ENCODE results near the gene FAM170B.

FAM170B gene

GRCh38 chr10:49096890-49097445 lies 36.9 kb downstream of the FAM170B start:
- no peak for DNase-seq

- no peak for DNase-seq
Measured at GRCh38 chr10:49094646-49095045, 39.2 kb downstream of the FAM170B start.

GRCh38 chr10:49093922-49094321 lies 39.9 kb downstream of the FAM170B start:
- DNase-seq: no peak

DNA sequence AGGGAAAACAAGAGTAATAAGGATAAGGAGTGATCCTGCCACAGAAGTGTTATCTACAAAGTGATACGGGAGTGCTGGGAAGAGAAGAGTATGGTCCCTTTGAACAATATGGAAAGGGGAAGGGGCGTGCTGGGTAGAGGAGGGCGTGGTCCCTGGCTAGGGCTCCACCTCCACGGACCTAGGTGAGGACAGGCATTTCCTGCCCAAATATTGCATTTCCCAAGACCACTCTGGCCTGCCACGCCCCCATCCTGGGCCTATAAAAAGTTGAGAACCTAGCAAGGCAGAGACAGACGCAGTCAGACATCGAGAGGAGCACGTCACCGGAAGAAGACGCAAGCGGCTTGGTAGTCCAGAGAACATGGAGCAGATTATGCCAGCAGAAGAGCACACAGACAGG lies 41.3 kb downstream of the FAM170B start:
- DNase-seq: no peak

- DNase-seq: no peak
Measured at GRCh38 chr10:49091450-49092210, 42.2 kb downstream of the FAM170B start.

GRCh38 chr10:49090696-49091380 lies 43.0 kb downstream of the FAM170B start:
- no peak for DNase-seq

DNA sequence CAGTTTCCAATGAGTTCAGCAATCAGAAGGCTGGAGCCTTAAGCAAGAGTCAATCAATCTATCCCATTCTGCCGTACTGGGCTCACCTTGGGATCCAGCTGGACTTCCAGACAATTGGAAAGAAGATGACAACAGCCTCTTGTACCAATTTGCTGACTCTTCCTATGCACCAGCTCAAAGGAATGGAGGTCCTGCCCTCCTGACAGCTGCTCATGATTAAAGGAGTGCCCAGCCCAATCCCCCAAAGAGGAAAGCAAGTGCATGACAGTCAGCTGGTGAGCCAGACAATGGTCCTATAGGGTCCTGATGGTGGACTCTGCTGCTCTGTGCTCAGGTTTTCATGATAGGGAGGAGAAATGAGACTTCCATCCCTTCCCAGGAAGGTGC lies 43.6 kb downstream of the FAM170B start:
- no peak for DNase-seq

- no peak for DNase-seq
Measured at GRCh38 chr10:49089557-49090188, 44.1 kb downstream of the FAM170B start.

DNA sequence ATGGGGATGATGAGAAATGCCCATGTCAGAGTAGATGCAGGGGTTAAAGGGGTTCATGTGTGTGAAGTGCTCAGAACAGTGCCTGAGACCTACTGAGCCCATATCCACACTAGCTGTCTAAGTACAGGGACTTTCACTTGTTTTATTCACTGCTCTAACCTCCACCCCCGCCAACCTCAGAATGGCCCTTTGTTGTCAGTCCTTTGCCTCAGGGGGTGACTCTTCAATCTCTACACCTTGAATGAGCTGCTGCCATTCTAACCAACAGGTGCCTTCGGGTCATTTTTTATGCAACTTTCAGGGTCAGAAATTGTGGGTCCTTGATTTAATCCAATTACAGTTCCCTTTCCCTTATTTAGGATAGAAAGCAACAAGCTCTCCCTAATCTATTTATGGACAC lies 44.7 kb downstream of the FAM170B start:
- no peak for DNase-seq

DNA sequence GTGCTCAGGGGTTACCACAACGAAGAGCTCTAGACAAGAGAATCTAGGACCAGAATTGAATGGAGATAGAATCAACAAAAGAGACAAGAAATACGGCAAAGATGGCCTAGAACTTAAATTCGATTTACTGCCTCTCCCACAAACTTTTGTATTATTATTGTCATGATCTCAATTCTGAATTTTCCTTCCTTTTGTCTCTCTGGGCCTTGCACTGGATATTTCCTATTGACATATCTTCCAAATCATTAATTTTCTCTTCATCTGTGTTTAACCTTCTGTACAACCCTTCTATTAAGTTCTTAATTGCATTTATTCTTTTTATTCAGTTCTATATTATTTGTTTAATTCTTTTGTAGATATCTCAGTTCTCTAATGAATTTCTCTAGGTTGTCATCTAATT lies 46.9 kb downstream of the FAM170B start:
- DNase-seq: no peak

- no peak for DNase-seq
Measured at GRCh38 chr10:49083261-49083660, 50.6 kb downstream of the FAM170B start.

DNA sequence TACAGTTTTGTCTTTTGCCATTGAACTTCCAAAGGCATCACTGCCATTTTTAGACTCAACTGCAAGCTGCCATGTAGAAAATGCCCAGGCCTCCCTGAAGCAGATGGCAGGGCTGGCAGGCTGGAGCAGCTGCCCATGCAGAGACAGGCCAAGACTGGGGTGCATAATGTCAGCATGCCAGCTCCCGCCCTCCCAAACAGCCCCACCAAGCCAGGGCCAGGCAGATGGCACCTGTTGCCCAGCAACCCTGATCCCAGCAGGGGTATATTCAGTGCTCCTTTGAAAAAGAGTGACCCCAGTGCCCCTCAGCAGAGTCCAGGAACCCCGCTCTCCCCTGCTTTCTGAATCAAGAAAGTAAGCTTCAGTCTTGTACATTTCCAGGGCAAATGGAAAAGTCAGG lies 51.1 kb downstream of the FAM170B start:
- no peak for DNase-seq

- DNase-seq: no peak
Measured at GRCh38 chr10:49081547-49082275, 52.1 kb downstream of the FAM170B start.
